H9 (cell line): Measurements from ENCODE around the gene PHF24. TPM values are rescaled to one million over a fixed set of nuclear protein-coding genes. Genes with fewer than 3 reads are reported as not detected.
A peak's percentile ranks its signal among the peaks of the same experiment; 100 is the strongest.

Experiments
- DNase-seq: peaks from one replicate; pipeline ENCODE4 v3.0.0-alpha.2; 2017
- H2AFZ ChIP-seq: one replicate; pipeline ENCODE4 v1.6.1; 2013; ENCODE audit warnings: mild to moderate bottlenecking, low read length, control low read depth, moderate library complexity
- H2AK5ac ChIP-seq: 2 replicates; pipeline ENCODE4 v1.6.1; 2013; ENCODE audit warnings: low read length, control low read depth, mixed read lengths; ENCODE audit not compliant: insufficient read length
- H2BK120ac ChIP-seq: one replicate; pipeline ENCODE4 v1.6.1; 2013; ENCODE audit warnings: low read depth, mild to moderate bottlenecking, low read length, control low read depth, inconsistent platforms; ENCODE audit not compliant: poor library complexity, severe bottlenecking
- H2BK12ac ChIP-seq: 2 replicates; pipeline ENCODE4 v1.6.1; 2013; ENCODE audit warnings: low read length, control low read depth, mixed read lengths, low read depth; ENCODE audit not compliant: insufficient read length
- H2BK15ac ChIP-seq: 2 replicates; pipeline ENCODE4 v1.6.1; 2013; ENCODE audit warnings: low read depth, low read length, control low read depth
- H2BK20ac ChIP-seq: one replicate; pipeline ENCODE4 v1.6.1; 2013; ENCODE audit warnings: low read depth, mild to moderate bottlenecking, low read length, control low read depth, inconsistent platforms; ENCODE audit not compliant: poor library complexity, severe bottlenecking
- H2BK5ac ChIP-seq: 2 replicates; pipeline ENCODE4 v1.6.1; 2013; ENCODE audit warnings: low read length, control low read depth, mixed read lengths; ENCODE audit not compliant: insufficient read length
- H3K14ac ChIP-seq: 2 replicates; pipeline ENCODE4 v1.6.1; 2013; ENCODE audit warnings: low read length, control low read depth; ENCODE audit not compliant: insufficient read depth
- H3K18ac ChIP-seq: 2 replicates; pipeline ENCODE4 v1.6.1; 2013; ENCODE audit warnings: low read depth, mild to moderate bottlenecking, mixed read lengths, low read length, control low read depth; ENCODE audit not compliant: insufficient read length
- H3K23ac ChIP-seq: 2 replicates; pipeline ENCODE4 v1.6.1; 2013; ENCODE audit warnings: low read length, control low read depth, mixed read lengths, low read depth; ENCODE audit not compliant: insufficient read length
- H3K23me2 ChIP-seq: 2 replicates; pipeline ENCODE4 v1.6.1; 2013; ENCODE audit warnings: low read depth, mild to moderate bottlenecking, mixed read lengths, low read length, control low read depth; ENCODE audit not compliant: insufficient read length, poor library complexity, severe bottlenecking
- H3K27ac ChIP-seq: 2 replicates; pipeline ENCODE4 v1.5.1; 2013; ENCODE audit warnings: low read length, control low read depth, mixed read lengths, low read depth; ENCODE audit not compliant: insufficient read length
- H3K27me3 ChIP-seq: 2 replicates; pipeline ENCODE4 v1.6.1; 2013; ENCODE audit warnings: low read length, control low read depth, inconsistent platforms; ENCODE audit not compliant: insufficient read depth
- H3K4ac ChIP-seq: 2 replicates; pipeline ENCODE4 v1.6.1; 2013; ENCODE audit warnings: low read depth, mild to moderate bottlenecking, control low read depth, inconsistent platforms, low read length, moderate library complexity
- H3K4me1 ChIP-seq: 2 replicates; pipeline ENCODE4 v1.6.1; 2013; ENCODE audit warnings: low read length, control low read depth, inconsistent platforms; ENCODE audit not compliant: insufficient read depth
- H3K4me2 ChIP-seq: 2 replicates; pipeline ENCODE4 v1.6.1; 2013; ENCODE audit warnings: low read length, control low read depth, mixed read lengths; ENCODE audit not compliant: insufficient read length, insufficient read depth
- H3K56ac ChIP-seq: 2 replicates; pipeline ENCODE4 v1.6.1; 2013; ENCODE audit warnings: low read depth, mild to moderate bottlenecking, mixed read lengths, low read length, control low read depth; ENCODE audit not compliant: insufficient read length
- H3K79me1 ChIP-seq: 2 replicates; pipeline ENCODE4 v1.6.1; 2013; ENCODE audit warnings: low read depth, mild to moderate bottlenecking, moderate library complexity, low read length, control low read depth, inconsistent platforms; ENCODE audit not compliant: insufficient read depth, poor library complexity, severe bottlenecking
- H3K79me2 ChIP-seq: 2 replicates; pipeline ENCODE4 v1.6.1; 2013; ENCODE audit warnings: low read length, control low read depth, inconsistent platforms; ENCODE audit not compliant: insufficient read depth
- H3K9ac ChIP-seq: 2 replicates; pipeline ENCODE4 v1.6.1; 2013; ENCODE audit warnings: low read length, control low read depth, mixed read lengths; ENCODE audit not compliant: insufficient read length; ENCODE audit errors: extremely low read depth
- H3K9me3 ChIP-seq: one replicate; pipeline ENCODE4 v1.6.1; 2013; ENCODE audit warnings: low read depth, low read length, inconsistent platforms; ENCODE audit not compliant: control insufficient read depth
- H3T11ph ChIP-seq: one replicate; pipeline ENCODE4 v1.6.1; 2013; ENCODE audit warnings: mild to moderate bottlenecking, low read length, control low read depth, inconsistent platforms
- H4K20me1 ChIP-seq: one replicate; pipeline ENCODE4 v1.6.1; 2013; ENCODE audit not compliant: control insufficient read depth, insufficient read length, insufficient read depth
- H4K5ac ChIP-seq: 2 replicates; pipeline ENCODE4 v1.6.1; 2013; ENCODE audit warnings: low read depth, mild to moderate bottlenecking, mixed read lengths, low read length, control low read depth; ENCODE audit not compliant: insufficient read length
- H4K8ac ChIP-seq: replicated peaks from 2 replicates; pipeline ENCODE4 v1.6.1; 2013; ENCODE audit warnings: low read length, control low read depth, mixed read lengths, low read depth; ENCODE audit not compliant: insufficient read length
- H4K91ac ChIP-seq: 2 replicates; pipeline ENCODE4 v1.6.1; 2013; ENCODE audit warnings: low read depth, mild to moderate bottlenecking, moderate library complexity, mixed read lengths, low read length, control low read depth; ENCODE audit not compliant: insufficient read length
- H3K27ac Mint-ChIP-seq, 3 experiments: 2 replicates in 2 of 3; 3 replicates in 1 of 3; pipeline ENCODE4 v1.8.0; 2020 to 2021; ENCODE audit warnings: mixed read lengths in 3 of 3, mild to moderate bottlenecking in 1 of 3, moderate library complexity in 1 of 3
- H3K27me3 Mint-ChIP-seq: 2 replicates; pipeline ENCODE4 v1.8.0; 2021; ENCODE audit warnings: low read depth, mild to moderate bottlenecking, moderate library complexity, mixed read lengths
- H3K36me3 Mint-ChIP-seq, 3 experiments: 2 replicates in 2 of 3; 3 replicates in 1 of 3; pipeline ENCODE4 v1.8.0; 2020 to 2021; ENCODE audit warnings: low read depth in 3 of 3, mixed read lengths in 3 of 3; ENCODE audit not compliant: insufficient read depth in 1 of 3
- H3K4me1 Mint-ChIP-seq, 2 experiments: 2 replicates each; pipeline ENCODE4 v1.8.0; 2020; ENCODE audit warnings: mixed read lengths in 2 of 2
- H3K4me3 Mint-ChIP-seq, 2 experiments: 2 replicates in 1 of 2; 3 replicates in 1 of 2; pipeline ENCODE4 v1.8.0; 2020 to 2021; ENCODE audit warnings: mild to moderate bottlenecking in 2 of 2, mixed read lengths in 2 of 2, moderate library complexity in 1 of 2
- H3K9me3 Mint-ChIP-seq, 2 experiments: 2 replicates in 1 of 2; 3 replicates in 1 of 2; pipeline ENCODE4 v1.8.0; 2020; ENCODE audit warnings: mild to moderate bottlenecking in 2 of 2, mixed read lengths in 2 of 2, moderate library complexity in 1 of 2
- WGBS: extraction: QIAGEN DNeasy Blood & Tissue Kit; methylation state at CpG from one replicate; pipeline ENCODE4 v1.1.7; 2013; ENCODE audit warnings: missing lambda C conversion rate, low lambda C conversion rate, mixed read lengths; ENCODE audit not compliant: insufficient read length; ENCODE audit errors: extremely low coverage; 5-methylcytosine and 5-hydroxymethylcytosine counted together
- total RNA-seq: library from RNA; stranded (reverse); gene quantifications from 2 replicates; pipeline ENCODE4 v1.2.1, GENCODE V29; 2021
- TF ChIP-seq, protein P1 (sequence below): fragments of 200-600 bp; sonication (generic); conservative IDR thresholded peaks from 3 replicates; pipeline ENCODE4 v1.8.0; 2021; ENCODE audit warnings: antibody characterized with exemption, mild to moderate bottlenecking

Gene PHF24
- total RNA-seq, 1 experiment from 2014 or later = 0.24 TPM

DNA sequence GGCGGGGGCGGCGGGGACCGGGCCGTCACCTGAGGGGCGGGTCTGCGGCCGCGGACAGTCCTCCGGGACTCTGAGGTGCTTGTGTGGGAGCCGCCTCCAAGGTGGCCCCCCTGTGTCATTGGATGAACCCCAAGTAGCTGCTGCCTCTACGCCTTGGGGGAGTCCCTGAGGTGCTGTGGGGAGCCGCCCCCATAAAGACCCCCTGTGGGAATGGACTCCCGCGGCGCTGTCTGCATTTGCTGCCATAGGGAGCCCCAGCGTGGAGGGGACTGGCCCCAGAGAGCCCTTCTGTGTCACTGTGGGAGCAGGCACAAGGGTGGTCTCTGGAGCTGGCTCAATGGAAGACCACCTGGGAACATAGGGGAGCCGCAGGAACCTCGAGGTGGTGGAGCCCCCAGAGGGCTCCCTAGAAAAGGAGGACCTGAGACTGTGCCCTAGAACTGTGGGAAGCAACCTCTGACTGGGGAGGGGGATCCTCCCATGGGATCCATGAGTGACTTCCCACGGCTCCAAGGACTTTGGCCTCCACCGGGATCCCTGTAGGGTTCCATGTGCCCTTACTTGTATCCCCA is 412 bp downstream of the PHF24 start:
- TF ChIP-seq, protein P1, sequence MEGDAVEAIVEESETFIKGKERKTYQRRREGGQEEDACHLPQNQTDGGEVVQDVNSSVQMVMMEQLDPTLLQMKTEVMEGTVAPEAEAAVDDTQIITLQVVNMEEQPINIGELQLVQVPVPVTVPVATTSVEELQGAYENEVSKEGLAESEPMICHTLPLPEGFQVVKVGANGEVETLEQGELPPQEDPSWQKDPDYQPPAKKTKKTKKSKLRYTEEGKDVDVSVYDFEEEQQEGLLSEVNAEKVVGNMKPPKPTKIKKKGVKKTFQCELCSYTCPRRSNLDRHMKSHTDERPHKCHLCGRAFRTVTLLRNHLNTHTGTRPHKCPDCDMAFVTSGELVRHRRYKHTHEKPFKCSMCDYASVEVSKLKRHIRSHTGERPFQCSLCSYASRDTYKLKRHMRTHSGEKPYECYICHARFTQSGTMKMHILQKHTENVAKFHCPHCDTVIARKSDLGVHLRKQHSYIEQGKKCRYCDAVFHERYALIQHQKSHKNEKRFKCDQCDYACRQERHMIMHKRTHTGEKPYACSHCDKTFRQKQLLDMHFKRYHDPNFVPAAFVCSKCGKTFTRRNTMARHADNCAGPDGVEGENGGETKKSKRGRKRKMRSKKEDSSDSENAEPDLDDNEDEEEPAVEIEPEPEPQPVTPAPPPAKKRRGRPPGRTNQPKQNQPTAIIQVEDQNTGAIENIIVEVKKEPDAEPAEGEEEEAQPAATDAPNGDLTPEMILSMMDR = no peak
- H3K27ac Mint-ChIP-seq = no peak overlapping the region
- no CpG with 5 or more reads among the region's 21 CpGs for WGBS

More for the DNA sequence above, 412 bp downstream of the PHF24 start:
- DNase-seq = no peak
- Mint-ChIP-seq H3K4me1 (peaks cover 23 to 36% of the 10 kb centered on the region in 2 experiments), H3K27me3 (peaks cover 75% of the 10 kb centered on the region), H3K36me3 (no peaks in the 10 kb centered on the region), H3K4me3 (peak overlapping the region; percentile 57 to 74), H3K9me3 (no peaks in the 10 kb centered on the region)
- H3K14ac ChIP-seq = peak overlapping the region; percentile 42; the same call in 1 of the 2 replicates
- H4K8ac ChIP-seq = no peak overlapping the region
- H2BK20ac ChIP-seq = no peak overlapping the region
- H3K9ac ChIP-seq = no peak overlapping the region
- H3K4me2 ChIP-seq = peak overlapping the region; percentile 64
- H3K9me3 ChIP-seq = no peaks in the 10 kb centered on the region
- no peaks in the 10 kb centered on the region for H3K79me1 ChIP-seq
- peaks cover 6% of the 10 kb centered on the region; the same call in 1 of the 2 replicates for H3K27me3 ChIP-seq
- H4K20me1 ChIP-seq = no peaks in the 10 kb centered on the region
- H2BK5ac ChIP-seq = no peak overlapping the region
- H3K27ac ChIP-seq = no peak overlapping the region
- no peak overlapping the region for H2BK12ac ChIP-seq
- H4K91ac ChIP-seq = no peak overlapping the region
- no peaks in the 10 kb centered on the region for H3K79me2 ChIP-seq
- H2AFZ ChIP-seq = no peak overlapping the region
- no peak overlapping the region for H2AK5ac ChIP-seq
- no peak overlapping the region for H2BK120ac ChIP-seq
- peaks cover 6% of the 10 kb centered on the region; the same call in 1 of the 2 replicates for H3K4me1 ChIP-seq
- H3K23ac ChIP-seq = no peak overlapping the region
- no peak overlapping the region for H3K18ac ChIP-seq
- H3K23me2 ChIP-seq = peaks cover 5% of the 10 kb centered on the region
- H3K56ac ChIP-seq = no peak overlapping the region
- H2BK15ac ChIP-seq = no peak overlapping the region
- no peak overlapping the region for H4K5ac ChIP-seq
- H3T11ph ChIP-seq = no peak overlapping the region
- H3K4ac ChIP-seq = no peak overlapping the region
